ENCODE results near the gene FCSK. TPM values are rescaled to one million over a fixed set of nuclear protein-coding genes. Genes with fewer than 3 reads are reported as not detected.

Gene FCSK
- total and polyA plus RNA-seq, 2 of the 13 experiments (the other 11 are each of a cell fraction or from before 2014, with no cell fraction given) = 9.1 to 19.2 TPM

DNA sequence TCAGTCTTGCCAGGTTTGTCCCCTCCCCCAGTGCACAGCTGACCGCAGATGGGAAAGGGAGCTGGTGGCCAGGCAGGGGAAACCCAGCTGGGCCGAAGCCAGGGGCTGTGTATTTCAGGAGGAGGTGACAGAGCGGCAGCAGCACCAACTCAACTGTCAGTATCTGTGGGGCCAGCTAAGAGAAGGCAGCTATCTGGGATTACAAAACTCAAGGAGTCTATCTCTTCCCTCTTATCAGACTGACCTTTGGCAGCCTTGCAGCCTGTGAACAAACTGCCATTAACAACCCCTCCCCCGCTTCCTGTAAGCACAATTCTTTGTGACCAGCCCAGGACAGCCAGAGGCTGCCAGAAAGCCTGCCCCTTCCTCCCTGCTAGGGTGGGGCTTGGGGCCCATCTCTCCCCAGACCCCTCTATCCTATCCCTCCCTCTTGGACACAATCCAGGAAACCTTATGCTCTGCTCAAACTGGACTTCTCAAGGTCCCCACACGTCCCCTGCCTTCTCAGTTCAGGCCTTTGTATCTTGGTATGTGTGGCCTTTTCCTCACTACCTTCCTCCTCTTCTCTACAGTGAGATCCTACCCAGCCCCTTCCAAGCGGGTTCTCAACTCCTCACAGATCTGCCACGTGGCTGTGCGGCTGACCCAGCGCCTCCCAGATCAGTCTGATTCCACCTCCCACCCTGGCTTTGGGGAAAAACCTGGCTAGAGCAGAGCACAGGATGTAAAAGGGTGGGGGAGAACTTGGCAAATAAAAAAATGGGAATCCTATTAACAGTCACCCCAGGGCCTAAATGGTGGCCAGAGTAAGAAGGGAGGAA lies 26.0 kb upstream of the FCSK start (continued):
- TF ChIP-seq ZNF710 (CRISPR knock-in tag; IDR thresholded peaks at IDR 0.05; ENCODE audit: borderline replicate concordance) (peak; percentile 98), ZNF235 (CRISPR knock-in tag; IDR thresholded peaks at IDR 0.05; ENCODE audit: borderline replicate concordance) (peak; percentile 67; the same call in 1 of the 2 replicates), SP4 (CRISPR knock-in tag; IDR thresholded peaks at IDR 0.05) (peak; percentile 83), HOXA3 (CRISPR knock-in tag; IDR thresholded peaks at IDR 0.05) (peak; percentile 91), ZNF180 (CRISPR knock-in tag; IDR thresholded peaks at IDR 0.05; ENCODE audit: borderline replicate concordance, low read depth) (no peak), CHD4 (IDR thresholded peaks at IDR 0.05; ENCODE audit: borderline replicate concordance, low read length) (peak; percentile 7; the same call in 1 of the 2 replicates), ELF1 (CRISPR knock-in tag; IDR thresholded peaks at IDR 0.05) (peak; percentile 74; the same call in 1 of the 2 replicates), ZNF567 (CRISPR knock-in tag; IDR thresholded peaks at IDR 0.05; ENCODE audit: borderline replicate concordance) (0 out of 2 replicates have a peak, but pooled peaks have one; percentile 63), RFX5 (IDR thresholded peaks at IDR 0.05; ENCODE audit: low read depth, low read length) (0 out of 2 replicates have a peak, but pooled peaks have one; percentile 29), ZNF746 (CRISPR knock-in tag; IDR thresholded peaks at IDR 0.05) (peak; percentile 100), ZNF773 (CRISPR knock-in tag; IDR thresholded peaks at IDR 0.05; ENCODE audit: borderline replicate concordance) (0 out of 2 replicates have a peak, but pooled peaks have one; percentile 27), SMARCC2 (IDR thresholded peaks at IDR 0.05) (no peak), ZNF17 (CRISPR knock-in tag; IDR thresholded peaks at IDR 0.05) (no peak), CERS6 (CRISPR knock-in tag; IDR thresholded peaks at IDR 0.05) (no peak), HDAC2 (CRISPR knock-in tag; IDR thresholded peaks at IDR 0.05) (peak; percentile 96)
- TF ChIP-seq, protein P1, sequence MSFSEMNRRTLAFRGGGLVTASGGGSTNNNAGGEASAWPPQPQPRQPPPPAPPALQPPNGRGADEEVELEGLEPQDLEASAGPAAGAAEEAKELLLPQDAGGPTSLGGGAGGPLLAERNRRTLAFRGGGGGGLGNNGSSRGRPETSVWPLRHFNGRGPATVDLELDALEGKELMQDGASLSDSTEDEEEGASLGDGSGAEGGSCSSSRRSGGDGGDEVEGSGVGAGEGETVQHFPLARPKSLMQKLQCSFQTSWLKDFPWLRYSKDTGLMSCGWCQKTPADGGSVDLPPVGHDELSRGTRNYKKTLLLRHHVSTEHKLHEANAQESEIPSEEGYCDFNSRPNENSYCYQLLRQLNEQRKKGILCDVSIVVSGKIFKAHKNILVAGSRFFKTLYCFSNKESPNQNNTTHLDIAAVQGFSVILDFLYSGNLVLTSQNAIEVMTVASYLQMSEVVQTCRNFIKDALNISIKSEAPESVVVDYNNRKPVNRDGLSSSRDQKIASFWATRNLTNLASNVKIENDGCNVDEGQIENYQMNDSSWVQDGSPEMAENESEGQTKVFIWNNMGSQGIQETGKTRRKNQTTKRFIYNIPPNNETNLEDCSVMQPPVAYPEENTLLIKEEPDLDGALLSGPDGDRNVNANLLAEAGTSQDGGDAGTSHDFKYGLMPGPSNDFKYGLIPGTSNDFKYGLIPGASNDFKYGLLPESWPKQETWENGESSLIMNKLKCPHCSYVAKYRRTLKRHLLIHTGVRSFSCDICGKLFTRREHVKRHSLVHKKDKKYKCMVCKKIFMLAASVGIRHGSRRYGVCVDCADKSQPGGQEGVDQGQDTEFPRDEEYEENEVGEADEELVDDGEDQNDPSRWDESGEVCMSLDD (CRISPR knock-in tag; IDR thresholded peaks at IDR 0.05; ENCODE audit: borderline replicate concordance) = peak; percentile 72; the same call in 1 of the 2 replicates
- TF ChIP-seq, protein P2, sequence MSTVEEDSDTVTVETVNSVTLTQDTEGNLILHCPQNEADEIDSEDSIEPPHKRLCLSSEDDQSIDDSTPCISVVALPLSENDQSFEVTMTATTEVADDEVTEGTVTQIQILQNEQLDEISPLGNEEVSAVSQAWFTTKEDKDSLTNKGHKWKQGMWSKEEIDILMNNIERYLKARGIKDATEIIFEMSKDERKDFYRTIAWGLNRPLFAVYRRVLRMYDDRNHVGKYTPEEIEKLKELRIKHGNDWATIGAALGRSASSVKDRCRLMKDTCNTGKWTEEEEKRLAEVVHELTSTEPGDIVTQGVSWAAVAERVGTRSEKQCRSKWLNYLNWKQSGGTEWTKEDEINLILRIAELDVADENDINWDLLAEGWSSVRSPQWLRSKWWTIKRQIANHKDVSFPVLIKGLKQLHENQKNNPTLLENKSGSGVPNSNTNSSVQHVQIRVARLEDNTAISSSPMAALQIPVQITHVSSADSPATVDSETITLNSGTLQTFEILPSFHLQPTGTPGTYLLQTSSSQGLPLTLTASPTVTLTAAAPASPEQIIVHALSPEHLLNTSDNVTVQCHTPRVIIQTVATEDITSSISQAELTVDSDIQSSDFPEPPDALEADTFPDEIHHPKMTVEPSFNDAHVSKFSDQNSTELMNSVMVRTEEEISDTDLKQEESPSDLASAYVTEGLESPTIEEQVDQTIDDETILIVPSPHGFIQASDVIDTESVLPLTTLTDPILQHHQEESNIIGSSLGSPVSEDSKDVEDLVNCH (CRISPR knock-in tag; IDR thresholded peaks at IDR 0.05) = no peak
- TF ChIP-seq, protein P3, sequence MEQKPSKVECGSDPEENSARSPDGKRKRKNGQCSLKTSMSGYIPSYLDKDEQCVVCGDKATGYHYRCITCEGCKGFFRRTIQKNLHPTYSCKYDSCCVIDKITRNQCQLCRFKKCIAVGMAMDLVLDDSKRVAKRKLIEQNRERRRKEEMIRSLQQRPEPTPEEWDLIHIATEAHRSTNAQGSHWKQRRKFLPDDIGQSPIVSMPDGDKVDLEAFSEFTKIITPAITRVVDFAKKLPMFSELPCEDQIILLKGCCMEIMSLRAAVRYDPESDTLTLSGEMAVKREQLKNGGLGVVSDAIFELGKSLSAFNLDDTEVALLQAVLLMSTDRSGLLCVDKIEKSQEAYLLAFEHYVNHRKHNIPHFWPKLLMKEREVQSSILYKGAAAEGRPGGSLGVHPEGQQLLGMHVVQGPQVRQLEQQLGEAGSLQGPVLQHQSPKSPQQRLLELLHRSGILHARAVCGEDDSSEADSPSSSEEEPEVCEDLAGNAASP (CRISPR knock-in tag; IDR thresholded peaks at IDR 0.05; ENCODE audit: borderline replicate concordance) = peak; percentile 86

Measured in HepG2 (cell line).